Heart left ventricle (tissue), 16 donors: ENCODE data around the gene UGDH. TPM values are rescaled to one million over a fixed set of nuclear protein-coding genes. Genes with fewer than 3 reads are reported as not detected.
A peak's percentile ranks its signal among the peaks of the same experiment; 100 is the strongest.

Experiments used
- ATAC-seq, 4 donors: fragments of 200-7000 bp; cut with Tn5 transposase; one replicate each; pipeline ENCODE4 v1.9.1; 2020 to 2022; ENCODE audit warnings: moderate library complexity in 4 of 4, mild to moderate bottlenecking in 3 of 4, moderate number of reproducible peaks in 1 of 4
- DNase-seq, 5 donors: peaks; one replicate each; pipeline ENCODE4 v3.0.0-alpha.2; 2020
- H3K27ac ChIP-seq, 12 donors: fragments of 200-600 bp; sonication (generic) in 4 of 12; one replicate each; pipeline versions ENCODE4 v1.5.0 to v1.8.0; 2016 to 2022; ENCODE audit warnings: mild to moderate bottlenecking in 2 of 12
- H3K27me3 ChIP-seq, 9 donors: fragments of 200-600 bp; sonication (generic) in 2 of 9; one replicate each; pipeline versions ENCODE4 v1.5.1 to v1.8.0; 2016 to 2022; ENCODE audit warnings: mild to moderate bottlenecking in 3 of 9
- H3K36me3 ChIP-seq, 9 donors: fragments of 200-600 bp; sonication (generic) in 2 of 9; one replicate each; pipeline versions ENCODE4 v1.5.0 to v1.8.0; 2018 to 2022; ENCODE audit warnings: mild to moderate bottlenecking in 2 of 9
- H3K4me1 ChIP-seq, 12 donors: fragments of 200-600 bp; sonication (generic) in 4 of 12; one replicate each; pipeline versions ENCODE4 v1.5.0 to v1.8.0; 2016 to 2022; ENCODE audit warnings: mild to moderate bottlenecking in 3 of 12
- H3K4me3 ChIP-seq, 12 donors: fragments of 200-600 bp; sonication (generic) in 4 of 12; one replicate each; pipeline versions ENCODE4 v1.5.0 to v1.8.0; 2017 to 2022; ENCODE audit warnings: mild to moderate bottlenecking in 9 of 12, moderate library complexity in 4 of 12
- H3K9me3 ChIP-seq, 12 donors: fragments of 200-600 bp; sonication (generic) in 4 of 12; one replicate each; pipeline versions ENCODE4 v1.5.0 to v1.8.0; 2016 to 2022; ENCODE audit warnings: mild to moderate bottlenecking in 1 of 12
- POLR2A ChIP-seq, 2 donors: fragments of 450-650 bp; IDR thresholded peaks; one replicate each; pipeline ENCODE4 v1.6.1; 2017; ENCODE audit warnings: antibody characterized with exemption in 2 of 2, mild to moderate bottlenecking in 2 of 2, moderate library complexity in 2 of 2
- WGBS, 4 donors: extraction: QIAGEN DNeasy Blood & Tissue Kit in 2 of 4; methylation state at CpG; one replicate each; pipeline versions ENCODE4 v1.1.5 to v1.1.7; 2013 to 2018; 5-methylcytosine and 5-hydroxymethylcytosine counted together
- intact Hi-C, 10 donors: fragments of 100-400 bp; cut with DNase I; formaldehyde crosslinking; loops; one replicate each; pipeline versions ENCODE4 v1.11.1 to v1.14.2; 2022
- polyA plus RNA-seq, 2 donors: library from polyadenylated mRNA; stranded (reverse); fragments of 200-250 nt; gene quantifications; one replicate each; pipeline ENCODE4 v1.2.3, GENCODE V29; 2013
- total RNA-seq, 9 donors: library from RNA; depleted of rRNA in 2 of 9; stranded (reverse); fragments of >200 nt in 2 of 9; fragmentation: NEBNext Ultra II Directional in 3 of 9; extraction: Animal tissue kit (Norgen Biotek cat#: 25700) in 3 of 9; gene quantifications; one replicate each; pipeline versions ENCODE4 v1.1.0 to v1.2.4, GENCODE V29; 2016 to 2023
- TF ChIP-seq, protein P1 (sequence below), 12 donors: fragments of 200-600 bp; sonication (generic) in 4 of 12; IDR thresholded peaks; one replicate each; pipeline versions ENCODE4 v1.5.0 to v1.8.0; 2018 to 2022; ENCODE audit warnings: antibody characterized with exemption in 12 of 12, mild to moderate bottlenecking in 5 of 12
- donor health status: ischemic (EF 13 %, LVEDD 7.1; RV severe dilation, severe dysfunction).
- donor health status: healthy with polysubstance abuse.
- donor health status: DM: no; HTN: yes; CAD: no.
- donor health status: DM: no; HTN: no; CAD: no.
- donor health status: ischemic (EF 25% LVEDD 6.9; RV normal size, moderate dysfunction).
- donor health status: ischemic (EF 25% LVEDD 5.7; RV mildly dilated, moderate dysfunction).
- donor health status: healthy.
- donor health status: DM: yes; HTN: yes; CAD: no.
- donor health status: ischemic (EF 35%, LVEDD 5.7; RV mildly dilated, moderate dysfunction).
- donor health status: nonischemic (EF 11% LVEDD 7.7; RV severe dilation, severe dysfunction).
- donor health status: DM: yes; HTN: yes; CAD: no.
- donor health status: PGD.
- donor health status: ischemic (EF 29% LVEDD 5.4; RV normal size, mild dysfunction).
- donor health status: nonischemic (EF 23%, LVEDD 6.1; RV moderate dilation, normal function).

Gene UGDH
- total and polyA plus RNA-seq, 11 donors, result 2.3 to 28.6 (median 16.5) TPM

DNA sequence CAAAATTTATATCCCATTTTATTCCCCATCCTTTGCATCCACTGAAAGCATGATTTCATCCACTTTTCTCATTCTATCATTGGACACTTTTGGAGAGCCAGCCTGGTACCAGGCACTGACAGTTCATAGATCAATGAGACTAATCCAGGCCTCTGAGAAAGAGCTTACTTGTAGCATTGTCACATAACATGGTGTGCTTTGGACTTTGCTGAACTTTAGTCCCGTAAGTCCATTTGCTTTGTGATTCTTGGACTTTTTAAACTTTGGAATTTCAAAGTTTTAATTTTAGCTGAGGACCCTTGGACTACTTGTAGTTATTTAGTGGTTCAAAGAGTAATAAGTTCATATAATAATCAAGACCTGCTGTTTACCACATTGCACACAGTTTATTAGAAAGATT, 56.8 kb downstream of the UGDH start:
- H3K27ac ChIP-seq, result peak overlapping the region in 1 of 12 donors; percentile 82
- H3K36me3 ChIP-seq, result peaks cover 0 to 79% (median 74%) of the 10 kb centered on the region in 9 donors
- WGBS, 4 donors, result 88 to 96% (median 94%) methylated on average over 1 of the region's 1 CpG
- H3K27me3 ChIP-seq, result no peaks in the 10 kb centered on the region
- no peak for ATAC-seq
- DNase-seq, result no peak
- intact Hi-C loops, result loop anchor here in 4 of 10 donors (5.0 to 10.0 kb wide), 3 partner anchors 167 to 504 kb away; partner anchors contain the start of genes PDS5A (in 1 of the 4) and SMIM14 (in 1 of the 4)
- peaks cover 0 to 10% (median 0%) of the 10 kb centered on the region in 12 donors for H3K4me1 ChIP-seq
- TF ChIP-seq POLR2A (IDR thresholded peaks at IDR 0.05), result no peak
- TF ChIP-seq, protein P1, sequence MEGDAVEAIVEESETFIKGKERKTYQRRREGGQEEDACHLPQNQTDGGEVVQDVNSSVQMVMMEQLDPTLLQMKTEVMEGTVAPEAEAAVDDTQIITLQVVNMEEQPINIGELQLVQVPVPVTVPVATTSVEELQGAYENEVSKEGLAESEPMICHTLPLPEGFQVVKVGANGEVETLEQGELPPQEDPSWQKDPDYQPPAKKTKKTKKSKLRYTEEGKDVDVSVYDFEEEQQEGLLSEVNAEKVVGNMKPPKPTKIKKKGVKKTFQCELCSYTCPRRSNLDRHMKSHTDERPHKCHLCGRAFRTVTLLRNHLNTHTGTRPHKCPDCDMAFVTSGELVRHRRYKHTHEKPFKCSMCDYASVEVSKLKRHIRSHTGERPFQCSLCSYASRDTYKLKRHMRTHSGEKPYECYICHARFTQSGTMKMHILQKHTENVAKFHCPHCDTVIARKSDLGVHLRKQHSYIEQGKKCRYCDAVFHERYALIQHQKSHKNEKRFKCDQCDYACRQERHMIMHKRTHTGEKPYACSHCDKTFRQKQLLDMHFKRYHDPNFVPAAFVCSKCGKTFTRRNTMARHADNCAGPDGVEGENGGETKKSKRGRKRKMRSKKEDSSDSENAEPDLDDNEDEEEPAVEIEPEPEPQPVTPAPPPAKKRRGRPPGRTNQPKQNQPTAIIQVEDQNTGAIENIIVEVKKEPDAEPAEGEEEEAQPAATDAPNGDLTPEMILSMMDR (IDR thresholded peaks at IDR 0.05), result no peak
- no peaks in the 10 kb centered on the region for H3K9me3 ChIP-seq
- no peak overlapping the region for H3K4me3 ChIP-seq

DNA sequence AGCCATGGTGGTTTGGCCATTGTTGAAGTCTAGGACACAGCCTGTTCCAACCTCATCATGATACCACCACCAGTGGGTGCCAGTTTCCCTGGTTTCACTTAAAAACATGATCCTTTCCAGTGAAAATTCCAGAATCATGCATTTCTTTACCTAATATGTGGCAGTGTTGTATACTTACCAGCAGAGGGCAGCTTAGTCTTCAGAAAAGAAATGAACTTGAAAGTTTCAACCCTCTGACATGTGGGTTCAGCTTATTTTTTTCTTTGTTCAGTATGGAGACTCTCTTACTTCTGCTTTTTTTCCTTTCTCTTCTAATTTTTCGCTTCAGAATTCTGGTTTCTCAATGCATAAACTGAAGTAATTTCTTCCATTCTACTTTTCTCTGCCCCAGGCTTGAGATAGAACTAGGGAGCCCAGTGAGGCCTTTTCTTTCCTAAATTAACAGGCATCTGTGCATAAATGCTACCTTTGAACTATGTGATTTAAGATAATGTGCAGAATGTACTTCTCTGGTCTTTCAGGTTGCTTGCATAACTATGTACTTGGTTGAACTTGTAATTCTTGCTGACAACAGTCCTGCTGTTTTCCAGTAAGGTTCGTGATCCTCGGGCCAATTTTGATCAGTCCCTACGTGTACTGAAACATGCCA, 57.7 kb downstream of the UGDH start:
- intact Hi-C loops, result loop anchor here in 9 of 10 donors (1.0 to 10.0 kb wide), 11 partner anchors 165 to 838 kb away; partner anchors contain the start of genes PDS5A (in 9 of the 9), SMIM14 (in 5 of the 9), N4BP2 (in 2 of the 9) and UBE2K (in 1 of the 9)
- H3K36me3 ChIP-seq, result peaks cover 0 to 85% (median 78%) of the 10 kb centered on the region in 9 donors
- no peak for TF ChIP-seq POLR2A (IDR thresholded peaks at IDR 0.05)
- TF ChIP-seq, protein P1 (IDR thresholded peaks at IDR 0.05), result peak; percentile 63 to 89 (median 80)
- peak overlapping the region in 1 of 12 donors; percentile 28 for H3K4me3 ChIP-seq
- 66 to 69% (median 68%) methylated on average over 4 of the region's 4 CpGs for WGBS, 4 donors
- H3K4me1 ChIP-seq, result peaks cover 0 to 10% (median 0%) of the 10 kb centered on the region in 12 donors
- peak overlapping the region in 6 of 12 donors; percentile 11 to 82 (median 22) for H3K27ac ChIP-seq
- no peak for DNase-seq
- H3K27me3 ChIP-seq, result no peaks in the 10 kb centered on the region
- no peaks in the 10 kb centered on the region for H3K9me3 ChIP-seq
- peak; percentile 47 to 84 (median 76) for ATAC-seq

DNA sequence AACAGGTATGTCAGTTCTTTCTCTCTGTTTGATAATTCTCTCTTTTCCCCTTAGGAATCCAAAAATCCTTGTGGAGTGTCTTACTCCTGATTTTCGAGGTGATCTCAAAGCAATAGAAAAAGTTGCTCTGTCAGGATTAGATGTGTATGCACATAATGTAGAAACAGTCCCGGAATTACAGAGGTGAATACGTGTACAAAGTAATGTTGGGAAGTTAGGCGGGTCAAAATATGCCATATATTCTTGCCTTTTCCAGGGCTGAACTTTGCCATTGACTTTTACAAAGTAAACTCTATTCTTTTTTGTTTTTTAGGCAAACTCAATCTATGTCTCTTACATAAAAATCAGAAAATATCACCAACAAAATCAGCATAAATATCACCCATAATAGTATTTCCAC, 59.8 kb downstream of the UGDH start:
- Histone ChIP-seq H3K27ac (no peak overlapping the region), H3K36me3 (peaks cover 0 to 85% (median 81%) of the 10 kb centered on the region in 9 donors), H3K9me3 (no peaks in the 10 kb centered on the region), H3K27me3 (no peaks in the 10 kb centered on the region), H3K4me3 (no peak overlapping the region), H3K4me1 (peaks cover 0 to 10% (median 0%) of the 10 kb centered on the region in 12 donors)
- intact Hi-C loops, result loop anchor here in 7 of 10 donors (5.0 to 10.0 kb wide), 7 partner anchors 167 to 840 kb away; partner anchors contain the start of genes PDS5A (in 4 of the 7), SMIM14 (in 4 of the 7), N4BP2 (in 2 of the 7) and UBE2K (in 1 of the 7)
- TF ChIP-seq, protein P1 (IDR thresholded peaks at IDR 0.05), result no peak
- TF ChIP-seq POLR2A (IDR thresholded peaks at IDR 0.05), result no peak
- 88 to 96% (median 91%) methylated on average over 4 of the region's 4 CpGs for WGBS, 4 donors
- ATAC-seq (no peak), DNase-seq (no peak)

DNA sequence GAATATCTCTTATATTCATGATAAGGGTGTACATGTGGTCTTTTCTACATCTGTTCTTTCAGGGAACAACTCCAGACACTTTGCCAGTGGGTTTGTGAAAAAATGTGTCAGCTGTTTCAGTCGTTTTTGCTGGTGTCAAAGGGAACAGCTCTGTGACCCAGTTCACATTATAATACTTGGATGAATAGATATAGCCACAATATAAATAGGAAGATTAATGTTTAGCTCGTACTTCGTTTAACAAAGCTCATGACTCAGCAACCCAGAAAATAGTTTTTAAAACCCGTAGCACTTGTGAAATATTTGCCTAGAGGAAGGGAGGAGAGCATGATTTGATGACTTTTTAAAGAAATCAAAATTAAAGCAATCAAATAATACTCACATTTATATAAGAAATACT, 60.5 kb downstream of the UGDH start:
- Histone ChIP-seq H3K4me3 (no peak overlapping the region), H3K9me3 (no peaks in the 10 kb centered on the region), H3K27ac (no peak overlapping the region), H3K27me3 (no peaks in the 10 kb centered on the region), H3K4me1 (peaks cover 0 to 10% (median 0%) of the 10 kb centered on the region in 12 donors), H3K36me3 (peaks cover 0 to 85% (median 81%) of the 10 kb centered on the region in 9 donors)
- 68 to 88% (median 75%) methylated on average over 4 of the region's 4 CpGs for WGBS, 4 donors
- DNase-seq, result no peak
- no peak for TF ChIP-seq POLR2A (IDR thresholded peaks at IDR 0.05)
- TF ChIP-seq, protein P1 (IDR thresholded peaks at IDR 0.05), result no peak
- intact Hi-C loops, result loop anchor here in 7 of 10 donors (5.0 to 10.0 kb wide), 7 partner anchors 168 to 841 kb away; partner anchors contain the start of genes PDS5A (in 4 of the 7), SMIM14 (in 4 of the 7), N4BP2 (in 2 of the 7) and UBE2K (in 1 of the 7)
- ATAC-seq, result no peak
